Raji (cell line): ENCODE results near the gene USP35.

Experiments
- POLR2A ChIP-seq: IDR thresholded peaks from 2 replicates; pipeline ENCODE4 v1.6.1; 2011; ENCODE audit warnings: low read depth, low read length, control low read depth; ENCODE audit not compliant: insufficient read depth

USP35 gene

DNA sequence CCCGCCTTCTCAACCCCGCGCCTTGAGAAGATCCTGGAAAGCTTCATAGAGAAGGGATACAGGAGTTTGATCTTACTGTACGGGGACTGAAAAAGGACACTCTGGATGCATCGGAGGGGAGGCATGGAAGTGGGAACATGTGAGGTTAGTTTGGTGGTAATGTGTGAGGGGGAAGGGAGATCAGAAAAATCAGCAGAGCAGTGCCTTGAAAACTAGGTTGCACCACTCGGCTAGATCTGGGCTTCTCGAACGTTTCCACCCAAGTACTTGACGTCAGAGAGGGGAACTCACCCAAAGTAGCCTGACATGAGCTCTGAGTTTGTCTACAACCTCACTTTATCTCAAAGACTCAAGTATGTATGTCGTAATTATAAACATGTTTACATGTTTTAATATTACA is 14.5 kb downstream of the USP35 start:
- no peak for TF ChIP-seq POLR2A

DNA sequence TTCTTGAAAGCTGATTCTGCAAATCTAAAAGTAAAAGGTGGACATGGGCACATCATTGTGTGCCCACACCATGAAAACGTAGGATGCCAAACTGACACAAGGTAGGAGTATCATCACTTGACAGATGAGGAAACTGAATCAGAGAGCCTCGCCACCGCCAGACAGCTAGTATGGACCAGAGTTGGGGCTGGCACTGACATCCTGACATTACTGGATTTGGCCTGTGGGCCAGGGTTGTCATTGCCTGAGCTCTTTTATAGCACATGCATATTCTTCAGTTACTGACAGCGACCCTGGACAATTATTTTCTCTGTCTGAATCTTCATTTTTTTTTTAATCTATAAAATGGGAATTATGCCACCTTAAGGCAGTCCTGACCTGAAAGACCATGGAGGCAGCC is 16.5 kb downstream of the USP35 start:
- no peak for TF ChIP-seq POLR2A

DNA sequence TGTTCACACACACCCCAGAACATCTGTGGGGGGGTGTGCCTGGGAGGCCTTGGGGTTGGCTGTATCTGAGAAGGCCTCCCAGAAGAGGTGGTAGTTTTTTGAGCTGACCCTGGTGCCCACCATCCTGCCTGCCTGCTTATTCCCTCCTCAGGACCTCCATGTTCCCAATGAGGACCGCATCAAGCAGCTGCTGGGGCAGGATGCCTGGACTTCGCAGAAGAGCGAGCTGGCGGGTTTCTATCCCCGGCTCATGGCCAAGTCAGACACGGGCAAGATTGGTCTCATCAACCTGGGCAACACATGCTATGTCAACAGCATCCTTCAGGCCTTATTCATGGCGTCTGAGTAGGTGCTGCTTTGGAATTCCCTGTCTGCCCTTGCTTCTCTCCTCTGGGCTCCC is 17.0 kb downstream of the USP35 start:
- TF ChIP-seq POLR2A = no peak

DNA sequence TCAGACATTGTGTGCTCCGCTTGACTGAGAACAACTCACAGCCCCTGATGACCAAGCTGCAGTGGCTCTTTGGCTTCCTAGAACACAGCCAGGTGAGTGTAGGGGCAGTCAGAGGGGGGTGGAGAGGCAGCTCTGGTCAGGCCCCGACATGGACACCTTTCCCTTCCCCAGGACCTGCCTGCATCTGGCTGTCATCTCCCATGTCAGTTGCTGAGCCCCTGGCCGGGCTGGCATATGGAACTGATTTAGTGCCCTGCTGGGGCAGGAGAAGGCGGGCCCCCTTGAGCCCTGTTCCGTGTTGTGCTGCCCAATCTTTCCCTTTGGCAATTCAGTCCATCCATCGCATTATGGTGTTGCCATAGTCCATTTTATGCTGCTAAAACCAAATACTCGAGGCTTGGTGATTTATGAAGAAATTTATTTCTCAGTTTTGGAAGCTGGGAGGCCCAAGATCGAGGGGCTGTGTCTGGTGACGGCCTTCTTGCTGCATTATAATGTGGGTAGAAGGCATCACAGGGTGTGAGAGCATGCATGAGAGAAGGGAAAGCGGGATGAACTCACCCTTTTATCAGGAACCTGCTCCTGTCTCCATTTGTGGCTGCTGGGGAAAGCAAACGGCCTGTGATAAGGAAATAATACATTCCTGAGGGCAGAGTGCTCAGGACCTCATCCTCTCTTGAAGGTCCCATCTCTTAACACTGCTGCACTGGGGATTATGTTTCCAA is 19.0 kb downstream of the USP35 start:
- TF ChIP-seq POLR2A = no peak

DNA sequence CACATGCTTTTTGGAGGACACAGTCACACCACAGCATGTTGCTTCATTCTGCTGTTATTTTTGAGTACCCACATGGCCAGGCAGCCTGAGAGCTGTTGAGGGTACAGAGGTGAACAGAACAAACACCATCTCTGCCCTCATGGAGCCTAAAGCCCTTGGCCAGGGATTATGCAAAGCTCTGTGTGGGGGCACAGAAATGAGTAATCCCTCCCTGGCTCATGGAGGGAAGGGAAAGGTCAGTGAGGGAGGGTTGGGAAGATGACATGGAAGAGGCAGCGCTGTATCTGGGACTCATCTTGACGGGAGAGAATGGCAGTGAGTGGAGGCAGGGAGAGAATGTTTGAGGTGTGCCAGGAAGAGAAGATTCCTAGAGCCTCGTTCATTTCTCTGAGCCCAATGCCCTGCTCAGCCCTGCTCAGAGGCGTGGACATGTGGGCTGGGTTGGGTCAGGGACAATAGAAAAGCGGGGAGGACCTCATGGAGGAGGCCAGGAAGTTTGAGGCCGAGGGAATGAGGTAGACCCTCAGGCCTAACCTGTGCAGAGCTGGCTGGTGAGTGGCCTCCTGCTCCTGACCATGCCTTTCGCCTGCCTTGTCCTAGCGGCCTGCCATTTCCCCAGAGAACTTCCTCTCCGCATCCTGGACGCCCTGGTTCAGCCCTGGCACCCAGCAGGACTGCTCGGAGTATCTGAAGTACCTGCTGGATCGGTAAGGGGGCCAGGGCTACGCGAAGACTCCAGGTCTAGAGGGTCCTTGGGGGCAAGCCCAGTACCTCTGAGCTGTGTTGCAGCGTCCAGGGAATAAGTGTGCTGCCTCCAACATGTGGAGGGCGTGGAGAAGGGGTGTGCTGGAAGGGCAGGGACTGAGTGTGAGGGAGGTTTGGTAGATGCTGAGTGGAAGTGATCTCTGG is 19.8 kb downstream of the USP35 start:
- TF ChIP-seq POLR2A = no peak

DNA sequence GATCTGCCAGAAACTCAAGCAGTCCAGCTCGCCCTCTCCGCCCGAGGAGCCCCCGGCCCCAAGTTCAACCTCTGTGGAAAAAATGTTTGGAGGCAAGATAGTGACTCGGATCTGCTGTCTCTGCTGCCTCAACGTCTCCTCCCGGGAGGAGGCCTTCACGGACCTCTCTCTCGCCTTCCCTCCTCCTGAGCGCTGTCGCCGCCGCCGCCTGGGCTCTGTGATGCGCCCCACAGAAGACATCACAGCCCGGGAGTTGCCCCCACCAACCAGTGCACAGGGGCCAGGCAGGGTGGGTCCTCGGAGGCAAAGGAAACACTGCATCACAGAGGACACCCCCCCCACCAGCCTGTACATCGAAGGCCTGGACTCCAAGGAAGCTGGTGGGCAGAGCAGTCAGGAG is 20.8 kb downstream of the USP35 start:
- no peak for TF ChIP-seq POLR2A

DNA sequence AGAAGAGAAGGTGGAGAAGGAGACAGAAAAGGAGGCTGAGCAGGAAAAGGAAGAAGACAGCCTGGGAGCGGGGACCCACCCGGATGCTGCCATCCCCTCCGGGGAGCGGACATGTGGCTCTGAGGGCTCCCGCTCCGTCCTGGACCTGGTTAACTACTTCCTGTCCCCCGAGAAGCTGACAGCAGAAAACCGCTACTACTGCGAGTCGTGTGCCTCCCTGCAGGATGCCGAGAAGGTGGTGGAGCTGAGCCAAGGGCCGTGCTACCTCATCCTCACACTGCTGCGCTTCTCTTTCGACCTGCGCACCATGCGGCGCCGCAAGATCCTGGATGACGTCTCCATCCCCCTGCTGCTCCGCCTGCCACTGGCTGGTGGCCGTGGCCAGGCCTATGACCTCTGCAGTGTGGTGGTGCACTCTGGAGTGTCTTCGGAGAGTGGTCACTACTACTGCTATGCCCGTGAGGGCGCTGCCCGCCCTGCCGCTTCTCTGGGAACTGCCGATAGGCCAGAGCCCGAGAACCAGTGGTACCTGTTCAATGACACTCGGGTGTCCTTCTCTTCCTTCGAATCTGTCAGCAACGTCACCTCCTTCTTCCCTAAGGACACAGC is 21.4 kb downstream of the USP35 start:
- TF ChIP-seq POLR2A = no peak

DNA sequence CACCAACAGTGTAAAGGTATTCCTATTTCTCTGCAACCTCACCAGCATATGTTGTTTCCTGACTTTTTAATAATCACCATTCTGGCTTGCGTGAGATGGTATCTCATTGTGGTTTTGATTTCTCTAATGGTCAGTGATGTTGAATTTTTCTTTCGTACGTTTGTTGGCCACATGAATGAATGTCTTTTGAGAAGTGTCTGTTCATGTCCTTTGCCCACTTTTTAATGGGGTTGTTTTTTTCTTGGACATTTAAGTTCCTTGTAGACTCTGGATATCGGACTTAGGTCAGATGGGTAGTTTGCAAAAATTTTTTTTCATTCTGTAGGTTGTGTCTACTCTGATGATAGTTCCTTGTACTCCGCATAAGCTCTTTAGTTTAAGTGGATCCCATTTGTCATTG is 22.8 kb downstream of the USP35 start:
- TF ChIP-seq POLR2A = no peak

DNA sequence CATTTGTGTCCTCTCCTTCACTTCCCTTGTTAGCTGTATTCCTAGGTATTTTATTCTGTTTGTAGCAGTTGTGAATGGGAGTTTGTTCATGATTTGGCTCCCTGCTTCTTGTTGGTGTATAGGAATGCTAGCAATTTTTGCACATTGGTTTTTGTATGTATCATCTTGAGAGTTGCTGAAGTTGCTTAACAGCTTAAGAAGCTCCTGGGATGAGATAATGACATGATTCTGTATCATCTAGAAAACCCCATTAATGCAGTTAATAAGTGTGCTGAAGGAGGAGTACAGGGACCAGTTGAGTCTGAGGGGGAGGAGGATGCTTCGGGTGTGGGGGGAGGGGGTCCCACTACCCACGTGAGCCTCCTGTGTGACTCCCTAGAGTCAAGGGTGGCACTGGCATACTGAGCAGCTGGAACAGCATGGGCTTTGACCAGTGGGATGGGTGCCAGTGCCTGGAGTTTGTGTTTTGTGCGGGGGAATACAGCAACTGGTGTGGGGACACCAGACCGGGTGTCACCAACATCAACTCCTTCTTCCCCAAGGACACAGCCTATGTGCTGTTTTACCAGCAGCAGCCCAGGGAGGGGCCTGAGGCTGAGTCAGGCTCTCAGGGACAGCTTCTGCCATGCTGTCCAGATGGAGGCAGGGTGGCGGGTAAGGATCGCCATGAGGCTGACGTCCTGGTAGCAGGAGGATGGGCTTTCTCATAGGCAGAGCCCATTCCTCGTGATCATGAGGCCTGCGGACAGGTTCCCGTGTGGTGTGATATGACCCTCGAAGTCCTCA is 24.1 kb downstream of the USP35 start:
- no peak for TF ChIP-seq POLR2A

DNA sequence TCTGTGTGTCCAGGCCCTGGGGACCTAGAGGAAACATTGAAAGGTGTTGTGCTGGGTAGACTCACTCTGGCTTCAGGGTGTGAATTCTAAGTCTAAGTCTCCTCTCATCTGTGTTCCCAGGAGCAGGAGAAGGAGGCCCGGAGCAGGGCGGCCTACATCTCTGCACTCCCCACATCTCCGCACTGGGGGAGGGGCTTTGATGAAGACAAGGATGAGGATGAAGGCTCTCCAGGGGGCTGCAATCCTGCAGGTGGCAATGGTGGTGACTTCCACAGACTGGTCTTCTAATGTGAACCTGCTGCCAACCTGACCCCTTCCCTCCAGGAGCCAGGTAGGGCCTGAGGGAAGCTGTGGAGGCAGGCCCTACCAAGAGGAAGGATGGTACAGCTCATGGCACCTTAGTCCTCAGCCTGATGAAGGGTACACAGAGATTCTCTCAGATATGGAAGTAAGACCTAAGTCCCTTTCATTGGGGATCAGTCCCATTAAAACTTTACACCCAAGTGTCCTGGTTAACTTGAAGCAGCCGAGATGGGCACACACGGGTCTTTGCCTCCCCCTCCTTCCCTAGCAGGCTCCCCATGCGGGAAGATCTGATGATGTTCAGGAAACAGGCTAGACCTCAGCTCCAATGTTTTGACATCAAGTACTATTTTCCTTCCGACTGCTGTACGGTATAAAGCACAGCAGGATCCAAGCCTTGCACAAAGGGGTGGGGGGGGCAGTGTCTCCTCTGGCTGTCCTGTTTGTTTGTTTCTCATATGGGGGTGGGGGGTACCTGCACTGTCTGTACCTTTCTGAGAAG is 25.0 kb downstream of the USP35 start:
- TF ChIP-seq POLR2A = no peak

DNA sequence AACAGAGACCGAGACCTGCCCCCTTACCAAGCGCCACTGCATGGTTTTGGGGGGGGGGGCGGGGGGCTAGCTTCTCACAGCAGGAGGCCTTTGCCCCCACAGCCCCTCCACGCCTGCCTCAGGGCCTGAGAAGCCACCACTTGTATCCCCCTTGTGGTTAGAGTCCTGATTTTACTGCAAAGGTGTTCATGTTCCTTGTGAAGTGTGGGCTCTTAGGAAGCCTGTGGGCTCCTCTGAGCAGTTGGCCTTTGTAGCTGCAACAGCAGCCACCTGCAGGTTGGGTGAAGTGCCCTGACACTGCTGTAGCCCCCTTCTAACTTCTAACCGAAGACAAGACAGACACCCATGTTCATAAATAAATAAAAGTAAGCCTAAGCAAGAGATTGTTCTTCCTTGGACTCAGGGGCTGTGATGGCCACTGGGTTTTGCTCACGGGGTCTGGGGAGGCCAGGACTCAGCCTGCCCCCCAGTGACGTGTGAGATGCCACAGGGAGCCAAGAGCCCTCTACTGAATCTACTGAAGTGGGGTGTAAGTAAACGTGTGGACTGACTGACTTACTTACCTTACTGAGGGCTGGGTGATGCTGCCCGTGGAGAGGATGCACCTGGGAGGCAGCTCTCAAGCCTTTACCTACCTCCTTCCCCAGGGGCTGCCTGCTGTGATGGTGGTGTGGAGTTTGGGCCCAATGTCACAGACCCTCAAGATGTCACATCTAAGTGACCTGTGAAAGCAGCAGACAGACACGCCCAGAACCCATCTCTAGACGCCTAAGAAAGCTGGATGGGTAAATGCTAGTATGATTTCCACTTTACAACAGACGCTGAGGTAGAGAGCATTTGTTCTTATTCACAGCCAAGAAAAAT is 25.8 kb downstream of the USP35 start:
- no peak for TF ChIP-seq POLR2A

DNA sequence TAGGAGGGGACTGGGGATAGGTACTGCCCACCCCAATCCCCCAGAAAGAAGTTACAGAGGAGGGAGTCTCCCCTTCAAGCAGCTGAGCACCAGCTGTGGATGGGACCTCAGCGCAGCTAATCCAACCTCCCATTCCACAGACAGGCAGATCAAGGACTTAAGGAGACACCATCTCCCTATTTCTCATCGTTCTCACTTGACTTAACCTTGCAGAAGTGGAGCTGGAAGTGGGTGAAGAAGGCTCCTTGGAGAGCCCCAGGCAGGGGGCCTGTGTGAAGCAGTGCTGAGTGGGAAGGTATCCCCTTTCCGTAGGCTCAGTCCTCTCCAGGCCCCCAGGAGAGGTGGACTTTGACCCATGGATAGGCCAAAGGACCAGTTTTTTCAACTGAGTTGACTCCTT is 27.3 kb downstream of the USP35 start:
- no peak for TF ChIP-seq POLR2A

DNA sequence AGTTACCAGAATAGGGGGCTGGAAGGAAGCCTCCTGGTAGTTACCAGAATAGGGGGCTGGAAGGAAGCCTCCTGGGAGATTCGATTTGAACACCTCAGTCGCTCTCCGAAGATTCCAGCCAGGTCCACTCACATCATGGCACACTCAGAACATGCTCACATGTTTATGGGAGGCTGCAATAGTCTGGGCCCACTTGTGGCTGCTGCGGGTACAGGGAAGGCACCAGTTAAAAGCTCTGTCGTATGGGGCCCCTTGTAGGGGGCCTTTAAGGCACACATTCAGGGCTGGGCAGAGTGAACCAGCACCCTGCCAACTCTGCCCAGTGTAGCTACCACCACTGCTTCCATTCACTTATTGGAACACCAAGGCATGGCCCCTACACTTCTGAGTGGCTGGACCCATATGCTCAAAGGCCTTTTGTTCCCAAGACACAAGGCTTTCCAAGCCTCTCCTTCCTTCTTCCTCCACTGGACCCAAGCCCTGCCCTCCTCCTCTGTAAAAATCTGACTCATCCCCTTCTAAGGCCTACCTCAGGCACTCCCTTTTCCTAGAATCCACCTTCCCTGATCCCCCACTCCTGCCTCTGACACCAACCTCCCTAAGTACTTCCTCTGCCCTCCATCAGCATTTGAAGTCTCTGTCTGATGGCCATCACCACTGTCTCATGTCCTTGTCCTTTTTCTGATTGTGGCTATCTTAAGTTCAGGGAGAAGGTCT is 28.0 kb downstream of the USP35 start:
- no peak for TF ChIP-seq POLR2A
